Fibroblast of lung (primary cell): ENCODE results near the gene RASEF.

Experiments used
- CTCF ChIP-seq, 2 donors: IDR thresholded peaks in 1 of 2; conservative IDR thresholded peaks in 1 of 2; 1 replicate in 1 of 2; 2 replicates in 1 of 2; pipeline ENCODE4 v1.5.1; 2011 to 2012; ENCODE audit warnings: low read length in 2 of 2, control low read depth in 1 of 2, inconsistent platforms in 1 of 2, low read depth in 1 of 2, mild to moderate bottlenecking in 1 of 2
- EZH2 ChIP-seq: IDR thresholded peaks from 2 replicates; pipeline ENCODE4 v1.5.1; 2012; ENCODE audit warnings: low read length, control low read depth, mild to moderate bottlenecking; ENCODE audit errors: missing control alignments

GRCh38 chr9:82968388-82968787 is 94.6 kb downstream of the RASEF start:
- no peak for TF ChIP-seq CTCF (conservative IDR thresholded peaks at IDR 0.05 in 1 of 2, IDR thresholded peaks at IDR 0.05 in 1 of 2; ENCODE audit: low read depth in 1 of 2, low read length in 2 of 2)
- TF ChIP-seq EZH2, result no peak
